ENCODE data around the gene CIRBP. TPM values are rescaled to one million over a fixed set of nuclear protein-coding genes. Genes with fewer than 3 reads are reported as not detected.

CIRBP gene
- total and polyA plus RNA-seq, 9 of the 15 experiments (the other 6 are each of a cell fraction or from before 2014, with no cell fraction given) = 20.5 to 327 (median 176) TPM

DNA sequence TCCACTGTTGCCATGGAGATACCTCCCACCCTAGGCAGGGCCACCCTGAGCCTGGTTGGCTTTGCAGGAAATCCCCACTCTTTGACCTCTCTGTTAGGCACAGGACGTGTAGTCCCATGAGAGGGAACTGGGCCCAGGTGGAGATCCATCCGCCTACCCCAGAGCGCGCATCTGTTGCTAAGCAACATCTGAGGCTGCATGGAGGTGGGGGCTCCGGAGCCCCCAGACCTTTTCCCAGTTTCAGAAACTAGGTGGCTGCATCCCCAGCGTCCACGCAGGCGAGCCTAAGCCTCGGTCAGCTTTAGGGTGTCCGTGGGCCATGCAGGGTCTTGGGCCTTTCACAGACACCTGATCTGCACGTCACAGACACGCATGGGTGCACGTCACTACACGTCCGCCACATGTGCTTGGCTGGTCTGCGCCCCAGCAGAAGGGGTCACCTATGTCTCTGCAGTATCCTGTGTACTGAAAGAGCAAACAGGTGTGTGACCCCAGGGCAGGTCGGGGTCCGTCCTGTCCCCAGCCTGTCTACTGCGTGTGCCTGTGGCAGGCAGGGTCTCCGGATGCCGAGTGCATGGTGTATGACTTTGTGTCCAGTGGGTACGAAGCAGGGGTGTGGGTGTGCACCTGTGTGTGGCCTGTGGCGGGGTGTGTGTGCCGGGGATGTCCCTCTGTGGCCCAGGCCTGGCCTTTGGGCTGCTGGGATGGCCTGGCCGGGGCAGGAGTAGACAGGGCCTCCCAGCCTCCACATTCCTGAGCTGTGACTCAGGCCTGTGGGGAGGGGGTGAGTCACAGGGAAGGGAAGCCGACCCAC lies 4.1 kb upstream of the CIRBP start (continued):
- TF ChIP-seq, protein P1, sequence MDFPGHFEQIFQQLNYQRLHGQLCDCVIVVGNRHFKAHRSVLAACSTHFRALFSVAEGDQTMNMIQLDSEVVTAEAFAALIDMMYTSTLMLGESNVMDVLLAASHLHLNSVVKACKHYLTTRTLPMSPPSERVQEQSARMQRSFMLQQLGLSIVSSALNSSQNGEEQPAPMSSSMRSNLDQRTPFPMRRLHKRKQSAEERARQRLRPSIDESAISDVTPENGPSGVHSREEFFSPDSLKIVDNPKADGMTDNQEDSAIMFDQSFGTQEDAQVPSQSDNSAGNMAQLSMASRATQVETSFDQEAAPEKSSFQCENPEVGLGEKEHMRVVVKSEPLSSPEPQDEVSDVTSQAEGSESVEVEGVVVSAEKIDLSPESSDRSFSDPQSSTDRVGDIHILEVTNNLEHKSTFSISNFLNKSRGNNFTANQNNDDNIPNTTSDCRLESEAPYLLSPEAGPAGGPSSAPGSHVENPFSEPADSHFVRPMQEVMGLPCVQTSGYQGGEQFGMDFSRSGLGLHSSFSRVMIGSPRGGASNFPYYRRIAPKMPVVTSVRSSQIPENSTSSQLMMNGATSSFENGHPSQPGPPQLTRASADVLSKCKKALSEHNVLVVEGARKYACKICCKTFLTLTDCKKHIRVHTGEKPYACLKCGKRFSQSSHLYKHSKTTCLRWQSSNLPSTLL (IDR thresholded peaks at IDR 0.05) = no peak
- TF ChIP-seq NFIX (CRISPR knock-in tag; IDR thresholded peaks at IDR 0.05; ENCODE audit: low read depth) = no peak
- TF ChIP-seq MED1 (CRISPR knock-in tag; IDR thresholded peaks at IDR 0.05; ENCODE audit: borderline replicate concordance) = no peak
- TF ChIP-seq, protein P2, sequence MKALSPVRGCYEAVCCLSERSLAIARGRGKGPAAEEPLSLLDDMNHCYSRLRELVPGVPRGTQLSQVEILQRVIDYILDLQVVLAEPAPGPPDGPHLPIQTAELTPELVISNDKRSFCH (CRISPR knock-in tag; IDR thresholded peaks at IDR 0.05) = no peak
- TF ChIP-seq, protein P2 (tag; IDR thresholded peaks at IDR 0.05) = no peak
- 0 out of 2 replicates have a peak, but pooled peaks have one; percentile 51 for TF ChIP-seq SMAD4 (CRISPR knock-in tag; conservative IDR thresholded peaks at IDR 0.05)
- TF ChIP-seq, protein P3, sequence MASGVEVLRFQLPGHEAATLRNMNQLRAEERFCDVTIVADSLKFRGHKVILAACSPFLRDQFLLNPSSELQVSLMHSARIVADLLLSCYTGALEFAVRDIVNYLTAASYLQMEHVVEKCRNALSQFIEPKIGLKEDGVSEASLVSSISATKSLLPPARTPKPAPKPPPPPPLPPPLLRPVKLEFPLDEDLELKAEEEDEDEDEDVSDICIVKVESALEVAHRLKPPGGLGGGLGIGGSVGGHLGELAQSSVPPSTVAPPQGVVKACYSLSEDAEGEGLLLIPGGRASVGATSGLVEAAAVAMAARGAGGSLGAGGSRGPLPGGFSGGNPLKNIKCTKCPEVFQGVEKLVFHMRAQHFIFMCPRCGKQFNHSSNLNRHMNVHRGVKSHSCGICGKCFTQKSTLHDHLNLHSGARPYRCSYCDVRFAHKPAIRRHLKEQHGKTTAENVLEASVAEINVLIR (CRISPR knock-in tag; IDR thresholded peaks at IDR 0.05) = no peak
- no peak for TF ChIP-seq NCOA2 (IDR thresholded peaks at IDR 0.05; ENCODE audit: partially characterized antibody in 2 of 2)
- TF ChIP-seq, protein P4, sequence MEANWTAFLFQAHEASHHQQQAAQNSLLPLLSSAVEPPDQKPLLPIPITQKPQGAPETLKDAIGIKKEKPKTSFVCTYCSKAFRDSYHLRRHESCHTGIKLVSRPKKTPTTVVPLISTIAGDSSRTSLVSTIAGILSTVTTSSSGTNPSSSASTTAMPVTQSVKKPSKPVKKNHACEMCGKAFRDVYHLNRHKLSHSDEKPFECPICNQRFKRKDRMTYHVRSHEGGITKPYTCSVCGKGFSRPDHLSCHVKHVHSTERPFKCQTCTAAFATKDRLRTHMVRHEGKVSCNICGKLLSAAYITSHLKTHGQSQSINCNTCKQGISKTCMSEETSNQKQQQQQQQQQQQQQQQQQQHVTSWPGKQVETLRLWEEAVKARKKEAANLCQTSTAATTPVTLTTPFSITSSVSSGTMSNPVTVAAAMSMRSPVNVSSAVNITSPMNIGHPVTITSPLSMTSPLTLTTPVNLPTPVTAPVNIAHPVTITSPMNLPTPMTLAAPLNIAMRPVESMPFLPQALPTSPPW (CRISPR knock-in tag; IDR thresholded peaks at IDR 0.05) = peak; percentile 55
- TF ChIP-seq ZNF282 (CRISPR knock-in tag; IDR thresholded peaks at IDR 0.05) = no peak
- no peak for TF ChIP-seq ZNF668 (CRISPR knock-in tag; IDR thresholded peaks at IDR 0.05)
- TF ChIP-seq, protein P5, sequence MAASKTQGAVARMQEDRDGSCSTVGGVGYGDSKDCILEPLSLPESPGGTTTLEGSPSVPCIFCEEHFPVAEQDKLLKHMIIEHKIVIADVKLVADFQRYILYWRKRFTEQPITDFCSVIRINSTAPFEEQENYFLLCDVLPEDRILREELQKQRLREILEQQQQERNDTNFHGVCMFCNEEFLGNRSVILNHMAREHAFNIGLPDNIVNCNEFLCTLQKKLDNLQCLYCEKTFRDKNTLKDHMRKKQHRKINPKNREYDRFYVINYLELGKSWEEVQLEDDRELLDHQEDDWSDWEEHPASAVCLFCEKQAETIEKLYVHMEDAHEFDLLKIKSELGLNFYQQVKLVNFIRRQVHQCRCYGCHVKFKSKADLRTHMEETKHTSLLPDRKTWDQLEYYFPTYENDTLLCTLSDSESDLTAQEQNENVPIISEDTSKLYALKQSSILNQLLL (CRISPR knock-in tag; IDR thresholded peaks at IDR 0.05; ENCODE audit: borderline replicate concordance) = no peak
- TF ChIP-seq KDM1A (IDR thresholded peaks at IDR 0.05) = peak; percentile 32 to 40; a peak in 1 of 4 replicates
- TF ChIP-seq POLR2G (IDR thresholded peaks at IDR 0.05; ENCODE audit: low read depth, low read length) = peak; percentile 16
- TF ChIP-seq ILK (tag; IDR thresholded peaks at IDR 0.05; ENCODE audit: borderline replicate concordance, low read depth) = no peak
- TF ChIP-seq, protein P6, sequence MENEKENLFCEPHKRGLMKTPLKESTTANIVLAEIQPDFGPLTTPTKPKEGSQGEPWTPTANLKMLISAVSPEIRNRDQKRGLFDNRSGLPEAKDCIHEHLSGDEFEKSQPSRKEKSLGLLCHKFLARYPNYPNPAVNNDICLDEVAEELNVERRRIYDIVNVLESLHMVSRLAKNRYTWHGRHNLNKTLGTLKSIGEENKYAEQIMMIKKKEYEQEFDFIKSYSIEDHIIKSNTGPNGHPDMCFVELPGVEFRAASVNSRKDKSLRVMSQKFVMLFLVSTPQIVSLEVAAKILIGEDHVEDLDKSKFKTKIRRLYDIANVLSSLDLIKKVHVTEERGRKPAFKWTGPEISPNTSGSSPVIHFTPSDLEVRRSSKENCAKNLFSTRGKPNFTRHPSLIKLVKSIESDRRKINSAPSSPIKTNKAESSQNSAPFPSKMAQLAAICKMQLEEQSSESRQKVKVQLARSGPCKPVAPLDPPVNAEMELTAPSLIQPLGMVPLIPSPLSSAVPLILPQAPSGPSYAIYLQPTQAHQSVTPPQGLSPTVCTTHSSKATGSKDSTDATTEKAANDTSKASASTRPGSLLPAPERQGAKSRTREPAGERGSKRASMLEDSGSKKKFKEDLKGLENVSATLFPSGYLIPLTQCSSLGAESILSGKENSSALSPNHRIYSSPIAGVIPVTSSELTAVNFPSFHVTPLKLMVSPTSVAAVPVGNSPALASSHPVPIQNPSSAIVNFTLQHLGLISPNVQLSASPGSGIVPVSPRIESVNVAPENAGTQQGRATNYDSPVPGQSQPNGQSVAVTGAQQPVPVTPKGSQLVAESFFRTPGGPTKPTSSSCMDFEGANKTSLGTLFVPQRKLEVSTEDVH (IDR thresholded peaks at IDR 0.05; ENCODE audit: low read depth, partially characterized antibody) = no peak
- no peak for TF ChIP-seq TRIM24 (IDR thresholded peaks at IDR 0.05)
- no peak for TF ChIP-seq ZBTB1 (CRISPR knock-in tag; IDR thresholded peaks at IDR 0.05; ENCODE audit: borderline replicate concordance, low read depth)

Data from K562 (cell line).